Fibroblast of the aortic adventitia (primary cell): ENCODE data around the gene TBX4. TPM values are rescaled to one million over a fixed set of nuclear protein-coding genes. Genes with fewer than 3 reads are reported as not detected.

Experiments
- DNase-seq: peaks from one replicate; pipeline ENCODE4 v3.0.0-alpha.2; 2010; ENCODE audit warnings: low read depth
- H3K4me3 ChIP-seq: 2 replicates; pipeline ENCODE4 v1.5.1; 2011; ENCODE audit warnings: low read depth, mild to moderate bottlenecking, control low read depth, low read length, moderate library complexity
- total RNA-seq: library from RNA; depleted of rRNA; stranded (reverse); fragments of >200 nt; gene quantifications from 2 replicates; pipeline ENCODE4 v1.2.3, GENCODE V29; 2012; ENCODE audit warnings: low replicate concordance
- TF ChIP-seq, protein P1 (sequence below): IDR thresholded peaks from 2 replicates; pipeline ENCODE4 v1.5.1; 2011; ENCODE audit warnings: mild to moderate bottlenecking, low read length, control low read depth, inconsistent platforms; ENCODE audit not compliant: insufficient read depth

TBX4 gene
- total RNA-seq, 1 donor: not detected

DNA sequence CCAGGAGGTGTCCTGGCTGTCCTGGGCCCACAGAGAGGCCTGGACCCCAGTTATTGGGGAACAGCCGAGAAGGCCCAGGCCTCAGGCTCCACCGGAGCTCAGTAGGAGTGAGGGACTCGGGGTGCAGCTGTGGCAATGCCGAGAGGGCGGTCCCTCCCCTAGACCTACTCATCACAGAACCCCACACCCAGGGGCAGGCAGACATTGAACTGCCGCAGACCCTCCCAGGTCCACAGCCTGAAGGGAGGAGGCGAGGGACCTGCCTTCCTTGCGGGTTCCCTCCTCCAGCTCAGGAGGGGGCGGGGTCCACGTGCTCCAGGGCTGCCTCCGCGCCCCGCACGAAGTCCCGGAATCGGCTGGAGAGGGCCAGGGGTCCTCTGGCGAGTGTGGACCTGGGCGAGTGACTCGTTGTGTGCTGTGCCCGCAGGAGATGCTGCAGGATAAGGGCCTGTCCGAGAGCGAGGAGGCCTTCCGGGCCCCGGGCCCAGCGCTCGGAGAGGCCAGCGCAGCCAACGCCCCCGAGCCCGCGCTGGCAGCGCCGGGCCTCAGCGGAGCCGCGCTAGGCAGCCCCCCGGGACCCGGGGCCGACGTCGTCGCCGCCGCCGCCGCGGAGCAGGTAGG is 3.9 kb downstream of the TBX4 start:
- TF ChIP-seq, protein P1, sequence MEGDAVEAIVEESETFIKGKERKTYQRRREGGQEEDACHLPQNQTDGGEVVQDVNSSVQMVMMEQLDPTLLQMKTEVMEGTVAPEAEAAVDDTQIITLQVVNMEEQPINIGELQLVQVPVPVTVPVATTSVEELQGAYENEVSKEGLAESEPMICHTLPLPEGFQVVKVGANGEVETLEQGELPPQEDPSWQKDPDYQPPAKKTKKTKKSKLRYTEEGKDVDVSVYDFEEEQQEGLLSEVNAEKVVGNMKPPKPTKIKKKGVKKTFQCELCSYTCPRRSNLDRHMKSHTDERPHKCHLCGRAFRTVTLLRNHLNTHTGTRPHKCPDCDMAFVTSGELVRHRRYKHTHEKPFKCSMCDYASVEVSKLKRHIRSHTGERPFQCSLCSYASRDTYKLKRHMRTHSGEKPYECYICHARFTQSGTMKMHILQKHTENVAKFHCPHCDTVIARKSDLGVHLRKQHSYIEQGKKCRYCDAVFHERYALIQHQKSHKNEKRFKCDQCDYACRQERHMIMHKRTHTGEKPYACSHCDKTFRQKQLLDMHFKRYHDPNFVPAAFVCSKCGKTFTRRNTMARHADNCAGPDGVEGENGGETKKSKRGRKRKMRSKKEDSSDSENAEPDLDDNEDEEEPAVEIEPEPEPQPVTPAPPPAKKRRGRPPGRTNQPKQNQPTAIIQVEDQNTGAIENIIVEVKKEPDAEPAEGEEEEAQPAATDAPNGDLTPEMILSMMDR: no peak
- DNase-seq: no peak
- H3K4me3 ChIP-seq: no peak overlapping the region

DNA sequence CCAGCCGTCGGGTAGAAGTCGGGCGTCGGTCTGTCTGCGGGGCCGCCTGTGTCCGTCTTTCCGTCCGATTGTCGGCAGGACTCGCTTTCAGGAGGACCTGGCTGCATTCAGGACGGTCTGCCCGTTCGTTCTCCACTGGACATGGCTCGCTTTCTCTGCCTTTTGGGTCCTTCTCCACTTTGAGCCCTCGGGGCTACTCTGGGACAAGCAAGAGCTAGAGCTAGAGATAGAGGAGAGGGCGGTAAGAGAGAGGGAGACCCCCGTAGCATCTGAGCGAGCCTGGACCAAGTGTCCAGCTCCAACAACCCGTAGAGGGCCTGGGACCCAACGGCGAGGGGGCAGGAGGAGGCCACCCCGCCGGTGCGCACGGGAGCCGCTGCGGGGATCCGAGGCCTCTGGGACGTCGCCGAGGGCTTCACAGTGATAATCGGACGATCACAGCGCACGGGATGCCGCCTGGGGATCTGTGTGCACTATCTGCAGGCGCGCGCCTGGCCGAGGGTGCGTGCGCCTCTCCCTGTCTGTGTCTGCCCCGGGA is 4.5 kb downstream of the TBX4 start:
- DNase-seq: no peak
- H3K4me3 ChIP-seq: no peak overlapping the region
- TF ChIP-seq, protein P1: no peak

DNA sequence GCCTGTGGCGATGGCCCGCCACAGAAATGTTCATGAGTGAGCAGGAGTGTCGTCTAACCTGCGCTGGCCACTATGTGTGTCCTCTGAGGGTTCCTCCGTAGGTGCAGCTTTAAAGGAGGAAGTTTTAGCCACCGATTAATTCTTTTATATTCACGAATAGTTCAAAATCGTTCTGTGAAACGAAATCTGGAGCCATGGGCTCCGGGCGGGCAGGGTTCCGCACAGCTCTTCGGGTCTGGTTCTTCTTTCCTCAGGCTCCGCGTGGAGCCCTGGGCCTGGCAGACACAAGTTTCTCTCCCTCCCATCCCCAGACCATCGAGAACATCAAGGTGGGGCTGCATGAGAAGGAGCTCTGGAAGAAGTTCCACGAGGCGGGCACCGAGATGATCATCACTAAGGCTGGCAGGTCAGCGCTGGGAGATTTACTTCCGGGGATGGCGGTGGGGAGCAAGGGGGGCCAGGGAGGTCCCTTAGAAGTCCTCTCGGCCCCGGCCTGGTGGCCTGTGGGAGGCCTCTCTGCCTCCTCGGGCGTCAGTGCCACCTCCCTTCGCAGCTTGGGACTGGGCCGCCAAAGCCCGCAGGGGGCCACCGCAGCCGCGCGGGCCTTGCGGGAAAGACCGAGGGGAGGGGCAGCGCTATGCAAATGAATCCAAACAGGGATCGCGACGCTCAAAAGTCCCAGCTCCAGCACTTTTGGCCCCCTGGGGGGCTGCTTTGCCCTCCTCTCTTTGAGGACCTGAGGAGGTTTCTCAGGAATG is 5.2 kb downstream of the TBX4 start:
- TF ChIP-seq, protein P1: no peak

DNA sequence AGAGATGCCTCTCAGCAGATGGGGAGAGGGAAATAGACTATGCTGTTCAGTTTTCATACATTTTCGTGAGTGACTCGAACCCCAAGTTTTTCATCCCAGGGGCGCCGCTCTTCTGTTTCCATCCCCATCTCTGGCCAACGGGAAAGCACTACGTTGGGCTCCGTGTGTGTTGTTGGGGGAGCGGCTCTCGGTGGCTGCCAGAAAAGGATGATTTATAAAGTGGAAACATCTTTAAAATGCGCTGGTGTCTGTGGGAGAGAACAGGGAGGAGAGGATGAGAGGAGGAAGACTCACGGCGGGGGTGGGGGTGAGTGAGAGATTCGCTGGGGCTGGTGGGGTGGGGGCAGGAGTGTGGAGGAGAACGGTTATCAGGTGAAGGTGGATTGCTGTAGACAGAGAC is 5.8 kb downstream of the TBX4 start:
- no peak overlapping the region for H3K4me3 ChIP-seq
- DNase-seq: no peak
- TF ChIP-seq, protein P1: no peak

More for the DNA sequence above, 5.2 kb downstream of the TBX4 start:
- DNase-seq: no peak
- no peak overlapping the region for H3K4me3 ChIP-seq

DNA sequence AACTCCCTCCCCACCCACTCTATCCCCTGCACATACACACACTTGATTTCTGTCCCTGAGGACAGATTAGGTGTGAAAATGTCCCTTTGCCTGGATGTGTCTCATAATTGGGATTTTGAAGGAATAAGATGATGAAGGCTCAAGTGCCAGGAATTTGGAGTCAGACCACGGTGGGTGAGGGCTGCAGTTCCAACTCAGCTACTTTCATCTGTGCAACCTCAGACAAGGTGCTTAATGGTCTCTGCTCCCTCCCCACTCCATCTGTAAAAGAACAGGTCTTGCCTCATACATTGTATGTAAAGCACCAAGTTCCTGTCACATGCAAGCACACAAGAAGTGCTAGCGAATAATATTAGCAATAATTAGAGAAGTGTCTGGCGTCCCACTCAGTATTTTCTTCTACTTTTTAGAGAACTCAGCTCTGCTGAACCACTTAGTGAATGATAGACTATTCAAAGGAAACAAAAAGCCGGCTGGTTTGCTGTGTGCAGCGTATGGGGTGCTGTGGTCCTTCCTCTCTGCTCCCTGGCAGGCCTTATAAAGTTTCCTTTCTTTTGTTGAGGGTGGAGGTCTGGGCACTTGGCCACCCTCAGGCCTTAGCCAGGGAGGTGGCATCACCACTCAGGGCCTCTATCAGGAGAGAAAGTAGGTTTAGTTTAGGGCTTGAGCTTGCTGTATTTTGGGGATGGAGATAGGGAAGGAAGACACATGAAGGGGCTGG is 6.4 kb downstream of the TBX4 start:
- H3K4me3 ChIP-seq: no peak overlapping the region
- TF ChIP-seq, protein P1: no peak
- DNase-seq: no peak

DNA sequence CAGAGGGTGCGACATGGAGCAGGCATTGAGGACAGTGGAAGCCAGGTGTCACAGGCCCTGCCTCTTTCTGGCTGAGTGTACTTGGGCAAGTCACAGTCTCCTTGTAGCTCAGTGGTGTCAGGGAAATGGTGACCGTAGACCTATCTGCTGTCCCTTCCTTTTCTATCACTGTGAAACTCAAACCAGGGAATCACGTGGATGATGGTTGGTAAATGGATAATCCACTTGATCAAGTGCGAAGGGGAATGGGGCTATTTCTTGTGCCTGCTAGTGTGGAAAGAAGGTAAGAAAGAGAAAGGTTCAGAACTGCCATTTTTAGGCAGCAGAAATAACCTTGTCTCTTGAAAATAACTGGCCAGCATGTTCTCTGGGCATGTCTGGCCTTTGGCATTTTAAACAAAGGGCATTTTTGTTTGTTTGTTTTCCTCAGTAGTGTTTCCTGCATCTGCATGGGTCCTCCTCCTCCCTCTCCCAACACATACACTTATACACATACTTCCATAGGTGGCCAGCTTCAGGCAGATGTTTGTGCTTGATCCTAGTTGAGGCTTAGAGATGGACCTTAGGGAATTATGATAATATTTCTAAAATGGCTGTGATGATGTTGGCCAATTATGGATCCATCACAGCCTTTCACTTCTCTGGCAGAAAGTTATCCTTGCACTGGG is 7.1 kb downstream of the TBX4 start:
- no peak overlapping the region for H3K4me3 ChIP-seq
- TF ChIP-seq, protein P1: no peak
- no peak for DNase-seq
